H1 (cell line): ENCODE data around the gene ZNF488. TPM values are rescaled to one million over a fixed set of nuclear protein-coding genes. Genes with fewer than 3 reads are reported as not detected.

Experiments used
- CTCF ChIA-PET: fragments of 300-600 bp; sonication (Branson Sonifier 250); formaldehyde crosslinking; loops from one replicate; lab custom pipeline; 2021; ENCODE audit not compliant: partially characterized antibody; lab: Charles Lee
- POLR2A ChIA-PET: fragments of 300-600 bp; sonication (Branson Sonifier 250); formaldehyde crosslinking; loops from one replicate; lab custom pipeline; 2021; ENCODE audit warnings: inconsistent platforms; ENCODE audit not compliant: partially characterized antibody; lab: Charles Lee
- DNase-seq, 2 experiments: peaks; one replicate each; pipeline versions ENCODE4 v3.0.0 to v3.0.0-alpha.2; 2010 to 2022; ENCODE audit warnings: low spot score in 2 of 2, low read depth in 1 of 2, mixed read lengths in 1 of 2
- FAIRE-seq: peaks from 2 replicates; lab custom pipeline; 2011; peaks lifted over from hg19 to GRCh38; lab: Jason Lieb, UNC
- H2AFZ ChIP-seq: 2 replicates; pipeline ENCODE4 v1.8.1; 2012; ENCODE audit warnings: low read length, inconsistent platforms
- H2AK5ac ChIP-seq: 2 replicates; pipeline ENCODE4 v1.6.1; 2013; ENCODE audit warnings: low read depth, low read length
- H2BK120ac ChIP-seq: replicated peaks from 2 replicates; pipeline ENCODE3; 2013; ENCODE audit warnings: low read depth, low read length, inconsistent platforms
- H2BK12ac ChIP-seq: 2 replicates; pipeline ENCODE4 v1.6.1; 2013; ENCODE audit warnings: low read depth, low read length
- H2BK15ac ChIP-seq: 2 replicates; pipeline ENCODE4 v1.6.1; 2013; ENCODE audit warnings: low read length
- H2BK20ac ChIP-seq: 2 replicates; pipeline ENCODE4 v1.6.1; 2013; ENCODE audit warnings: low read length
- H2BK5ac ChIP-seq: 2 replicates; pipeline ENCODE4 v1.6.1; 2013; ENCODE audit warnings: low read depth, low read length
- H3K14ac ChIP-seq: 2 replicates; pipeline ENCODE4 v1.6.1; 2013; ENCODE audit warnings: inconsistent platforms; ENCODE audit not compliant: insufficient read length
- H3K18ac ChIP-seq: 2 replicates; pipeline ENCODE4 v1.6.1; 2013; ENCODE audit warnings: low read length; ENCODE audit errors: extremely low read depth
- H3K23ac ChIP-seq: 2 replicates; pipeline ENCODE4 v1.6.1; 2013; ENCODE audit warnings: inconsistent platforms; ENCODE audit not compliant: insufficient read length
- H3K23me2 ChIP-seq: 2 replicates; pipeline ENCODE4 v1.6.1; 2013; ENCODE audit warnings: low read depth, low read length
- H3K27ac ChIP-seq: 2 replicates; pipeline ENCODE4 v1.6.1; 2011; ENCODE audit warnings: low read depth, low read length, inconsistent platforms
- H3K27me3 ChIP-seq, 4 experiments: replicated peaks in 1 of 4; 1 replicate in 1 of 4; 2 replicates in 3 of 4; pipeline versions ENCODE4 v1.6.1 to v1.8.1; 2011 to 2013; ENCODE audit warnings: low read length in 3 of 4, mild to moderate bottlenecking in 3 of 4, inconsistent platforms in 2 of 4, mixed read lengths in 2 of 4, moderate library complexity in 1 of 4; ENCODE audit not compliant: control insufficient read depth in 3 of 4, insufficient read depth in 3 of 4; ENCODE audit errors: extremely low read depth in 1 of 4
- H3K36me3 ChIP-seq, 4 experiments: 2 replicates each; pipeline versions ENCODE4 v1.6.1 to v1.8.1; 2011 to 2013; ENCODE audit warnings: mild to moderate bottlenecking in 4 of 4, low read length in 3 of 4, moderate library complexity in 2 of 4, control low read depth in 1 of 4, inconsistent platforms in 1 of 4; ENCODE audit not compliant: insufficient read depth in 4 of 4, control insufficient read depth in 2 of 4
- H3K4ac ChIP-seq: replicated peaks from 2 replicates; pipeline ENCODE3; 2013; ENCODE audit warnings: low read length, low read depth, mixed read lengths, inconsistent platforms; ENCODE audit not compliant: insufficient read length
- H3K4me1 ChIP-seq, 4 experiments: replicated peaks in 1 of 4; 1 replicate in 1 of 4; 2 replicates in 3 of 4; pipeline versions ENCODE4 v1.6.1 to v1.8.1; 2011 to 2013; ENCODE audit warnings: low read length in 3 of 4, inconsistent platforms in 2 of 4, mixed read lengths in 1 of 4; ENCODE audit not compliant: insufficient read depth in 4 of 4, control insufficient read depth in 3 of 4
- H3K4me2 ChIP-seq, 2 experiments: 2 replicates each; pipeline versions ENCODE4 v1.6.1 to v1.8.1; 2011 to 2013; ENCODE audit warnings: low read depth in 2 of 2, low read length in 2 of 2, control low read depth in 1 of 2, inconsistent platforms in 1 of 2, mild to moderate bottlenecking in 1 of 2; ENCODE audit not compliant: insufficient read depth in 1 of 2
- H3K4me3 ChIP-seq, 4 experiments: fragments of 200-600, 300-600 bp in 1 of 4; sonication (generic), shearing (Covaris generic), sonication (Bioruptor Twin) in 1 of 4; 2 replicates each; pipeline versions ENCODE4 v1.5.1 to v1.8.1; 2011 to 2016; ENCODE audit warnings: low read length in 4 of 4, low read depth in 3 of 4, control low read depth in 2 of 4, inconsistent platforms in 2 of 4, mild to moderate bottlenecking in 2 of 4, mixed read lengths in 1 of 4, moderate library complexity in 1 of 4; ENCODE audit not compliant: insufficient read depth in 2 of 4; ENCODE audit errors: extremely low read depth in 1 of 4
- H3K56ac ChIP-seq: replicated peaks from 2 replicates; pipeline ENCODE3; 2013; ENCODE audit warnings: low read depth, mild to moderate bottlenecking, mixed read lengths, low read length, inconsistent platforms; ENCODE audit not compliant: insufficient read length
- H3K79me1 ChIP-seq: 2 replicates; pipeline ENCODE4 v1.6.1; 2013; ENCODE audit warnings: low read depth, low read length, control low read depth
- H3K79me2 ChIP-seq, 2 experiments: 2 replicates each; pipeline versions ENCODE4 v1.6.1 to v1.8.1; 2012 to 2013; ENCODE audit warnings: low read length in 2 of 2, mild to moderate bottlenecking in 2 of 2, inconsistent platforms in 1 of 2; ENCODE audit not compliant: insufficient read depth in 2 of 2, control insufficient read depth in 1 of 2
- H3K9ac ChIP-seq, 4 experiments: replicated peaks in 1 of 4; 1 replicate in 1 of 4; 2 replicates in 3 of 4; pipeline versions ENCODE4 v1.6.1 to v1.8.1; 2011 to 2013; ENCODE audit warnings: low read depth in 3 of 4, low read length in 3 of 4, control low read depth in 2 of 4, mild to moderate bottlenecking in 2 of 4, moderate library complexity in 2 of 4, inconsistent platforms in 1 of 4; ENCODE audit errors: extremely low read depth in 1 of 4
- H3K9me3 ChIP-seq, 2 experiments: 2 replicates each; pipeline versions ENCODE4 v1.6.1 to v1.8.1; 2012 to 2013; ENCODE audit warnings: mild to moderate bottlenecking in 2 of 2, moderate library complexity in 2 of 2, control low read depth in 1 of 2, inconsistent platforms in 1 of 2, low read depth in 1 of 2, low read length in 1 of 2, mixed read lengths in 1 of 2; ENCODE audit not compliant: insufficient read depth in 2 of 2
- H4K20me1 ChIP-seq, 2 experiments: replicated peaks in 1 of 2; 2 replicates each; pipeline versions ENCODE3 to v1.8.1; 2011 to 2013; ENCODE audit warnings: inconsistent platforms in 2 of 2, low read length in 2 of 2, mild to moderate bottlenecking in 1 of 2; ENCODE audit not compliant: insufficient read depth in 2 of 2, control insufficient read depth in 1 of 2
- H4K5ac ChIP-seq: 2 replicates; pipeline ENCODE4 v1.6.1; 2013; ENCODE audit warnings: low read length, low read depth, mixed read lengths, inconsistent platforms; ENCODE audit not compliant: insufficient read length
- H4K8ac ChIP-seq: 2 replicates; pipeline ENCODE4 v1.8.0; 2013; ENCODE audit warnings: mild to moderate bottlenecking, moderate library complexity, low read length, inconsistent platforms; ENCODE audit not compliant: insufficient read depth; ENCODE audit errors: extremely low read depth
- H4K91ac ChIP-seq: replicated peaks from 2 replicates; pipeline ENCODE3; 2013; ENCODE audit warnings: low read length, mixed read lengths, inconsistent platforms; ENCODE audit not compliant: insufficient read length
- FOSL1 ChIP-seq: IDR thresholded peaks from 2 replicates; pipeline ENCODE4 v1.6.1; 2011; ENCODE audit warnings: mild to moderate bottlenecking, low read depth, low read length, moderate library complexity; ENCODE audit not compliant: insufficient read depth
- HDAC2 ChIP-seq, 2 experiments: fragments of 300-600 bp in 1 of 2; sonication (generic) in 1 of 2; IDR thresholded peaks; 2 replicates each; pipeline ENCODE4 v1.6.1; 2011 to 2012; ENCODE audit warnings: low read depth in 2 of 2, low read length in 2 of 2, mild to moderate bottlenecking in 2 of 2, moderate library complexity in 2 of 2, borderline replicate concordance in 1 of 2, inconsistent platforms in 1 of 2
- RNF2 ChIP-seq: fragments of 200-900, 300-1000 bp; sonication (generic); IDR thresholded peaks from 2 replicates; pipeline ENCODE4 v1.7.1; 2016; ENCODE audit warnings: borderline replicate concordance, low read depth, mild to moderate bottlenecking, antibody characterized with exemption, low read length; ENCODE audit not compliant: poor library complexity, severe bottlenecking; ENCODE audit errors: missing control alignments
- TBP ChIP-seq: IDR thresholded peaks from 2 replicates; pipeline ENCODE4 v1.6.1; 2011; ENCODE audit warnings: low read depth, low read length, improper control_type of control experiment
- TEAD4 ChIP-seq: IDR thresholded peaks from 2 replicates; pipeline ENCODE4 v1.6.1; 2012; ENCODE audit warnings: low read depth, low read length, inconsistent platforms, mixed read lengths
- ZNF274 ChIP-seq: IDR thresholded peaks from 2 replicates; pipeline ENCODE4 v1.7.0; 2012; ENCODE audit warnings: low read length, borderline replicate concordance; ENCODE audit errors: extremely low read depth
- WGBS, 2 experiments: shearing (Covaris generic) in 1 of 2; methylation state at CpG; one replicate each; pipeline versions ENCODE4 v1.1.6 to v1.1.7; 2013 to 2015; ENCODE audit warnings: low lambda C conversion rate in 2 of 2, mixed read lengths in 2 of 2, inconsistent platforms in 1 of 2, low coverage in 1 of 2, missing lambda C conversion rate in 1 of 2; ENCODE audit not compliant: insufficient replicate concordance in 2 of 2, insufficient coverage in 1 of 2, insufficient read length in 1 of 2; ENCODE audit errors: extremely low coverage in 1 of 2, missing lambda C conversion rate in 1 of 2; 5-methylcytosine and 5-hydroxymethylcytosine counted together
- polyA plus RNA-seq, 7 experiments: library from polyadenylated mRNA; depleted of rRNA in 3 of 7; stranded (reverse) in 5 of 7; unstranded in 2 of 7; fragments of >200 nt in 5 of 7; fragments of 200-250 nt in 2 of 7; gene quantifications; 1 replicate in 5 of 7; 2 replicates in 1 of 7; 4 replicates in 1 of 7; pipeline versions ENCODE4 v1.2.1 to v1.2.3, GENCODE V29; 2011 to 2013; ENCODE audit warnings: missing spikeins in 2 of 7, mixed read lengths in 2 of 7
- total RNA-seq: library from RNA; stranded (reverse); fragmentation: NEBNext Ultra II Directional; extraction: Animal tissue kit (Norgen Biotek cat#: 25700); gene quantifications from 2 replicates; pipeline ENCODE4 v1.2.1, GENCODE V29; 2021
- TF ChIP-seq, protein P1 (sequence below): IDR thresholded peaks from 2 replicates; pipeline ENCODE4 v1.6.1; 2011; ENCODE audit warnings: low read length, improper control_type of control experiment
- TF ChIP-seq, protein P2 (sequence below): IDR thresholded peaks from 2 replicates; pipeline ENCODE4 v1.6.1; 2012; ENCODE audit warnings: inconsistent platforms

Gene ZNF488
- total and polyA plus RNA-seq, 2 of the 8 experiments (the other 6 are each of a cell fraction or from before 2014, with no cell fraction given): 7.9 to 11.4 TPM

- Histone ChIP-seq H3K18ac (no peak overlapping the region), H3K23me2 (no peaks in the 10 kb centered on the region), H3K4me2 (no peak overlapping the region), H3K79me1 (no peaks in the 10 kb centered on the region), H2BK12ac (no peak overlapping the region), H2AFZ (no peak overlapping the region), H2AK5ac (no peak overlapping the region), H2BK20ac (no peak overlapping the region), H2BK120ac (no peak overlapping the region), H4K8ac (no peak overlapping the region), H3K14ac (no peak overlapping the region), H3K79me2 (no peaks in the 10 kb centered on the region), H4K20me1 (no peaks in the 10 kb centered on the region), H3K4ac (no peak overlapping the region)
- no peak for FAIRE-seq
- ChIA-PET POLR2A (no interaction called here), CTCF (interaction anchor here (1.2 kb wide), 1 partner anchor 35 kb away, joined by 5 read pairs; no protein-coding TSS in a partner anchor)
- 82% methylated on average over 6 of the region's 6 CpGs; no CpG with 5 or more reads in 1 of the 2 experiments for WGBS, 2 experiments
- TF ChIP-seq, protein P1, sequence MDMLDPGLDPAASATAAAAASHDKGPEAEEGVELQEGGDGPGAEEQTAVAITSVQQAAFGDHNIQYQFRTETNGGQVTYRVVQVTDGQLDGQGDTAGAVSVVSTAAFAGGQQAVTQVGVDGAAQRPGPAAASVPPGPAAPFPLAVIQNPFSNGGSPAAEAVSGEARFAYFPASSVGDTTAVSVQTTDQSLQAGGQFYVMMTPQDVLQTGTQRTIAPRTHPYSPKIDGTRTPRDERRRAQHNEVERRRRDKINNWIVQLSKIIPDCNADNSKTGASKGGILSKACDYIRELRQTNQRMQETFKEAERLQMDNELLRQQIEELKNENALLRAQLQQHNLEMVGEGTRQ: no peak
- TF ChIP-seq TBP (no peak), TEAD4 (no peak), FOSL1 (no peak), RNF2 (no peak), HDAC2 (IDR thresholded peaks at IDR 0.05; ENCODE audit: borderline replicate concordance in 1 of 2, low read depth in 2 of 2, low read length in 2 of 2) (no peak), ZNF274 (no peak)
- TF ChIP-seq, protein P2, sequence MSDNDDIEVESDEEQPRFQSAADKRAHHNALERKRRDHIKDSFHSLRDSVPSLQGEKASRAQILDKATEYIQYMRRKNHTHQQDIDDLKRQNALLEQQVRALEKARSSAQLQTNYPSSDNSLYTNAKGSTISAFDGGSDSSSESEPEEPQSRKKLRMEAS: no peak
- TF ChIP-seq, all 59 proteins: peak for 0
- Histone ChIP-seq H3K27ac (no peak overlapping the region), H3K4me3 (no peak overlapping the region), H2BK5ac (no peak overlapping the region), H3K9me3 (no peaks in the 10 kb centered on the region), H4K5ac (no peak overlapping the region), H3K27me3 (no peaks in the 10 kb centered on the region; a peak in 1 of 7 replicates), H3K36me3 (no peaks in the 10 kb centered on the region), H3K4me1 (peaks cover 2 to 6% (median 3%) of the 10 kb centered on the region in 4 experiments; a peak in 6 of 7 replicates), H3K9ac (no peak overlapping the region), H4K91ac (no peak overlapping the region), H3K56ac (no peak overlapping the region), H2BK15ac (no peak overlapping the region), H3K23ac (no peak overlapping the region)
- DNase-seq: no peak
These were observed 13.2 kb upstream of the ZNF488 start for GRCh38 chr10:47397256-47397655.
